HFF-Myc (cell line): ENCODE measurements around the gene CLMN.

Source experiments
- DNase-seq: peaks from one replicate; pipeline ENCODE4 v3.0.0-alpha.2; 2011; ENCODE audit warnings: low read depth; ENCODE audit errors: extremely low read depth
- H3K4me3 ChIP-seq: replicated peaks from 2 replicates; pipeline ENCODE4 v1.5.1; 2011; ENCODE audit warnings: low read depth, mild to moderate bottlenecking, control low read depth, low read length
- TF ChIP-seq, protein P1 (sequence below): IDR thresholded peaks from 2 replicates; pipeline ENCODE4 v1.5.1; 2012; ENCODE audit warnings: mild to moderate bottlenecking, low read depth, low read length, control low read depth; ENCODE audit errors: missing control alignments

Gene CLMN

DNA sequence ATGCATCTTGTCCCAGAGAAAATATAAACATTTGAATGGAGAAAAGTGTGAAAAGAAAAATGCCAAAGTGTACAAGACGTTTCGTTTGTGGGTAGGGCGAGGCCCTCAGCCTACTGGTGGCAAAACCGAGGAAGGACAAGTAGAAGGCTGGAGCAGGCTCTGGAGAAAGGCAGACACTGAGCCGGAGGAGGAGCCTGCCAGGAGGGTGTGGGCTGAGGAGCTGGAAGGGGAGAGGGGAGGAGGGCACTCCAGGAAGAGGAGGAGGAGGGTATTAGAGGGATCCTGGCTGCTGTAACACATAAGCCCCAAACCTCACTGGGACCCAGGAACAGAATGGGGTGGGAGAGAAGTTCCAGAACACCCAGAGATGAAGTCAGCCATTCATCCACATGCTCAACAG, 47.7 kb downstream of the CLMN start:
- TF ChIP-seq, protein P1, sequence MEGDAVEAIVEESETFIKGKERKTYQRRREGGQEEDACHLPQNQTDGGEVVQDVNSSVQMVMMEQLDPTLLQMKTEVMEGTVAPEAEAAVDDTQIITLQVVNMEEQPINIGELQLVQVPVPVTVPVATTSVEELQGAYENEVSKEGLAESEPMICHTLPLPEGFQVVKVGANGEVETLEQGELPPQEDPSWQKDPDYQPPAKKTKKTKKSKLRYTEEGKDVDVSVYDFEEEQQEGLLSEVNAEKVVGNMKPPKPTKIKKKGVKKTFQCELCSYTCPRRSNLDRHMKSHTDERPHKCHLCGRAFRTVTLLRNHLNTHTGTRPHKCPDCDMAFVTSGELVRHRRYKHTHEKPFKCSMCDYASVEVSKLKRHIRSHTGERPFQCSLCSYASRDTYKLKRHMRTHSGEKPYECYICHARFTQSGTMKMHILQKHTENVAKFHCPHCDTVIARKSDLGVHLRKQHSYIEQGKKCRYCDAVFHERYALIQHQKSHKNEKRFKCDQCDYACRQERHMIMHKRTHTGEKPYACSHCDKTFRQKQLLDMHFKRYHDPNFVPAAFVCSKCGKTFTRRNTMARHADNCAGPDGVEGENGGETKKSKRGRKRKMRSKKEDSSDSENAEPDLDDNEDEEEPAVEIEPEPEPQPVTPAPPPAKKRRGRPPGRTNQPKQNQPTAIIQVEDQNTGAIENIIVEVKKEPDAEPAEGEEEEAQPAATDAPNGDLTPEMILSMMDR: no peak
- no peak for DNase-seq
- H3K4me3 ChIP-seq: no peak overlapping the region

DNA sequence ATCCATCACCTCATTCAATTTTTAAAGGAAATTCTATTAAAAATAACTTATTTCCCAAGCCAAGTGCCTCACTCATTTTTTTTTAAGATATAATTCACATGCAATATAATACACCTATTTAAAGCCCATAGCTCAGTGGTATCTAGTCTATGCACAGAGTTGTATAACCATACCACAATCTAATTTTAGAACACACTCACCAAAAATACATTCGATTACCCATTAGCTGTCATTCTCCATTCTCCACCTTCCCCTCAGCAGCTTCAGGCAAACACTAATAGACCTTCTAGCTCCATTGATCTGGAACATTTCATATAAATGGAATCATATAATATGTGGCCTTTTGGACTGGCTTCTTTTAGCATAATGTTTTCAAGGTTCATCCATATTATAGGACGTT, 49.5 kb downstream of the CLMN start:
- TF ChIP-seq, protein P1: no peak
- no peak overlapping the region for H3K4me3 ChIP-seq
- no peak for DNase-seq

DNA sequence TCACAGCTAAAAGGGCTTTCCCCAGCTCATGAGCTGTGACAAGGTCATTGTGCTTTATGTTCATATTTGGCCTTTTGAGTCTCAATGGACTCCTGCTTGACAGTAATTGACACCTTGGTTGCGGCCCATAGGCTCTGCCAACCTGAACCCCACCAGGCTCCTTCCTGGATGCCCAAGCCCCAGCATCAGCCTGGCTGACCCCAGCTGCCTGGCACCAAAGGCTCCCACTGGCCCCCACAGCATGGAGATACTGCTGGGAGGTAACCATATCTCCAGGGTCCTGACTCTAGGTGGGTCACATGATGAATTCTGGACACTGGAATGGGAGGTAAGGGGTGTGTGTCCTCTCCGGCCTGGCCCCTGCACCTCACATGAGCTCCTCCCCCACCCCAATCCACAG, 50.2 kb downstream of the CLMN start:
- no peak overlapping the region for H3K4me3 ChIP-seq
- no peak for DNase-seq
- TF ChIP-seq, protein P1: no peak

DNA sequence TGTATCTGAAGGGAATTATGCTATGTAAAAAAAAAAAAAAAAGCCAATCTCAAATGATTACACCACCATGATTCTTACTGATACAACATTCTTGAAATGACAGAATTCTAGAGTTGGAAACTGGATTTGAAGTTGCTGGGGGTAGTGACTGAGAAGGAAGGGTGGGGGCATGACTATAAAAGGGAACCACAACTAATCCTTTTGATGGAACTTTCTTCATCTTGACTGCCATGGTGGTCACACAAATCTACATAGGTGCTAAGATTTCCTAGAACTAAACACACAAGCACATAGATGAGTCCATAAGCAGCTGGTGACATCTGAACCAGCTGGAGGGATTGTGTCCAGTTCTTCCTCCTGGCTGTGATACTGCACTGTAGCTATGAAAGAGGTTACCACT, 51.4 kb downstream of the CLMN start:
- TF ChIP-seq, protein P1: no peak
- no peak overlapping the region for H3K4me3 ChIP-seq
- no peak for DNase-seq

DNA sequence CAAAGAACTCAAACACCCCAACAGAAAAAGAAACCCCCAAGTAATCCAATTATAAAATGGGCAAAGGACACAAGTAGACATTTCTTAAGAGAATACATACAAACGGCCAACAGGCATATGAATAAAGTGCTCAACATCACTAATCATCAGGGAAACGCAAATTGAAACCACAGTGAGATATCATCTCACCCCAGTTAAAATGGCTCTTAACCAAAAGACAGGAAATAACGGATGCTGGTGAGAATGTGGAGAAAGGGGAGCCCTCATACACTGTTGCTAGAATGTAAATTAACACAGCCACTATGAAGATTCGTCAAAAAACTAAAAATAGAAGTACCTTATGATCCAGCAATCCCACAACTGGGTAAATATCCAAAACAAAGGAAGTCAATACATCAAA, 52.4 kb downstream of the CLMN start:
- no peak for DNase-seq
- no peak overlapping the region for H3K4me3 ChIP-seq
- TF ChIP-seq, protein P1: no peak

DNA sequence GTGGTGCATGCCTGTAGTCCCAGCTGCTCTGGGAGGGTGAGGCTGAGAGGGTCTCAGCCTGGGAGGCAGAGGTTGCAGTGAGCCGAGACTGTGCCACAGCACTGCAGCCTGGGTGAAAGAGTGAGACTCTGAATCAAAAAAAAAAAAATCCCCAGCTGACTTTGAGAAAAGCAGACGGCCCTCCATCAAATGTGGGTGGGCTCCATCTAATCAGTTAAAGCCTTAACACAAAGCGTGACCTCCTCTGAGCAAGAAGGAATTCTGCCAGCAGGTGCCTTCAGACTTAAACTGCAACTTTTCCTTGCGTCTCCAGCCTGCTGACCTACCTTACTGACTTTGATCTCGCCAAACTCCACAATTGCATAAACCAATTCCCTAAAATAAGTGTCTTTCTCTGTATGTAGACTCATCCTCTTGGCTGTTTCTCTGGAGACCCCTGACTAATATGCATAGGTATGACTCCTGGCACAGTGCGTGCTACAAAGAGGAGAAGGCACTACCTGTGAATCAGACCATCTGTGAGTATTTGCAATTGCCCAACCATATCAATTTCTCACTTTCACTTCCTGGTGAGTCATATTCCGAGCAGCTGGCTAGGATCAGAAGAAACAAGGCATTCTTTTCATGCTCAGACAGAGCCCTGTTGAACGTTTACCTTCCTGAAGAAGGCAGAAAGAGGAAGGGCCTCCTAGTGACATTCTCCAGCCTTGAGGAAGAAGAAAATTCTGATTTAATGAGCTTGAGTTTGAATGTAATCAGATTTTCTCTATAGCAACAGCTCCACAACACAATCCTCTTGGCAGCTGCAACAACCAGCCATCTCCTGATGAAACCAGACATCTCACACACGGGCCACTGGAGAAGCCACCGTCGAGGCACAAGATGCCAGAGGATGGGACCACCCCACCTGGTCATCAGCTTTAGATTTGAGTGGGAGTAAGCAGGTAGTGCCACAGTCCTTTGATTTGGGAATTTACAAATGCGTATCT, 54.3 kb downstream of the CLMN start:
- DNase-seq: peak; percentile 63
- no peak overlapping the region for H3K4me3 ChIP-seq
- TF ChIP-seq, protein P1: no peak
